ENCODE measurements around the gene CCDC6. TPM values are rescaled to one million over a fixed set of nuclear protein-coding genes. Genes with fewer than 3 reads are reported as not detected.

CCDC6 gene
- total and polyA plus RNA-seq, 2 experiments from 2014 or later = 22.3 to 49.8 TPM

- Histone ChIP-seq H3K4me2 (peak overlapping the region; percentile 47), H2AFZ (no peak overlapping the region), H3K27ac (peak overlapping the region; percentile 5), H3K9me2 (replicated peaks; ENCODE audit: insufficient read depth) (no peaks in the 10 kb centered on the region), H3K79me2 (peaks cover 100% of the 10 kb centered on the region), H3K36me3 (replicated peaks; ENCODE audit: insufficient read depth, low read depth) (no peaks in the 10 kb centered on the region), H3K4me1 (ENCODE audit: insufficient read depth) (peaks cover 46% of the 10 kb centered on the region), H3K4me3 (no peak overlapping the region), H4K20me1 (ENCODE audit: insufficient read depth, poor library complexity, severe bottlenecking) (peaks cover 65% of the 10 kb centered on the region), H3K9me3 (ENCODE audit: low read depth) (no peaks in the 10 kb centered on the region), H3K27me3 (no peaks in the 10 kb centered on the region)
- whole genome bisulfite sequencing (ENCODE audit: low lambda C conversion rate, missing lambda C conversion rate) = 69% methylated on average over 6 of the region's 6 CpGs
- TF ChIP-seq EZH2phosphoT487 (IDR thresholded peaks at IDR 0.05; ENCODE audit: low read depth, severe bottlenecking, unreplicated experiment) (no peak), CTCF (IDR thresholded peaks at IDR 0.05; ENCODE audit: poor library complexity) (no peak)
- DNase-seq (ENCODE audit: low spot score) = no peak
These were observed 8.1 kb downstream of the CCDC6 start for GRCh38 chr10:59898125-59898835.

GRCh38 chr10:59896191-59896590, 10.2 kb downstream of the CCDC6 start:
- Histone ChIP-seq H3K4me2 (peak overlapping the region; percentile 68), H3K27ac (peak overlapping the region; percentile 18), H3K27me3 (no peaks in the 10 kb centered on the region), H3K4me1 (ENCODE audit: insufficient read depth) (peaks cover 53% of the 10 kb centered on the region), H4K20me1 (ENCODE audit: insufficient read depth, poor library complexity, severe bottlenecking) (peaks cover 72% of the 10 kb centered on the region), H3K79me2 (peaks cover 100% of the 10 kb centered on the region), H3K9me2 (replicated peaks; ENCODE audit: insufficient read depth) (no peaks in the 10 kb centered on the region), H2AFZ (no peak overlapping the region), H3K9me3 (ENCODE audit: low read depth) (no peaks in the 10 kb centered on the region), H3K36me3 (replicated peaks; ENCODE audit: insufficient read depth, low read depth) (no peaks in the 10 kb centered on the region), H3K4me3 (no peak overlapping the region)
- no peak for DNase-seq (ENCODE audit: low spot score)
- 89% methylated on average over 1 of the region's 1 CpG for WGBS (ENCODE audit: low lambda C conversion rate, missing lambda C conversion rate)
- TF ChIP-seq EZH2phosphoT487 (IDR thresholded peaks at IDR 0.05; ENCODE audit: low read depth, severe bottlenecking, unreplicated experiment) = no peak

- H3K27me3 ChIP-seq = no peaks in the 10 kb centered on the region
- peaks cover 74% of the 10 kb centered on the region for H4K20me1 ChIP-seq (ENCODE audit: insufficient read depth, poor library complexity, severe bottlenecking)
- H3K9me2 ChIP-seq (replicated peaks; ENCODE audit: insufficient read depth) = no peaks in the 10 kb centered on the region
- peak overlapping the region; percentile 68 for H3K4me2 ChIP-seq
- H3K27ac ChIP-seq = peak overlapping the region; percentile 82
- 20% methylated on average over 10 of the region's 10 CpGs for WGBS (ENCODE audit: low lambda C conversion rate, missing lambda C conversion rate)
- TF ChIP-seq CTCF (IDR thresholded peaks at IDR 0.05; ENCODE audit: poor library complexity) = no peak
- no peak for TF ChIP-seq EZH2 (IDR thresholded peaks at IDR 0.05; ENCODE audit: borderline replicate concordance)
- TF ChIP-seq EZH2phosphoT487 (IDR thresholded peaks at IDR 0.05; ENCODE audit: low read depth, severe bottlenecking, unreplicated experiment) = no peak
- no peak overlapping the region for H3K4me3 ChIP-seq
- peaks cover 100% of the 10 kb centered on the region for H3K79me2 ChIP-seq
- H2AFZ ChIP-seq = no peak overlapping the region
- peak; percentile 56 for DNase-seq (ENCODE audit: low spot score)
- no peaks in the 10 kb centered on the region for H3K36me3 ChIP-seq (replicated peaks; ENCODE audit: insufficient read depth, low read depth)
- no peaks in the 10 kb centered on the region for H3K9me3 ChIP-seq (ENCODE audit: low read depth)
- H3K4me1 ChIP-seq (ENCODE audit: insufficient read depth) = peaks cover 54% of the 10 kb centered on the region
These were observed 10.7 kb downstream of the CCDC6 start for GRCh38 chr10:59895629-59896116.

- DNase-seq (ENCODE audit: low spot score) = no peak
- Histone ChIP-seq H4K20me1 (ENCODE audit: insufficient read depth, poor library complexity, severe bottlenecking) (peaks cover 82% of the 10 kb centered on the region), H3K9me2 (replicated peaks; ENCODE audit: insufficient read depth) (no peaks in the 10 kb centered on the region), H3K9me3 (ENCODE audit: low read depth) (no peaks in the 10 kb centered on the region), H3K4me1 (ENCODE audit: insufficient read depth) (peaks cover 48% of the 10 kb centered on the region), H2AFZ (no peak overlapping the region), H3K27me3 (no peaks in the 10 kb centered on the region), H3K27ac (peak overlapping the region; percentile 82), H3K79me2 (peaks cover 100% of the 10 kb centered on the region), H3K36me3 (replicated peaks; ENCODE audit: insufficient read depth, low read depth) (no peaks in the 10 kb centered on the region), H3K4me2 (no peak overlapping the region), H3K4me3 (no peak overlapping the region)
- TF ChIP-seq CTCF (IDR thresholded peaks at IDR 0.05; ENCODE audit: poor library complexity) (no peak), EZH2phosphoT487 (IDR thresholded peaks at IDR 0.05; ENCODE audit: low read depth, severe bottlenecking, unreplicated experiment) (no peak), EZH2 (IDR thresholded peaks at IDR 0.05; ENCODE audit: borderline replicate concordance) (no peak)
- 65% methylated on average over 4 of the region's 4 CpGs for WGBS (ENCODE audit: low lambda C conversion rate, missing lambda C conversion rate)
These were observed 12.2 kb downstream of the CCDC6 start for GRCh38 chr10:59894114-59894513.
